DOHH2 (cell line): ENCODE data around the gene FAM72B.
"Not testable (repeated sequence)": the region's sequence is repeated elsewhere in the genome, so short reads cannot be mapped to it uniquely, and the experiment has no call there.

Source experiments
- CTCF ChIP-seq: fragments of 200-600 bp; sonication (generic); IDR thresholded peaks from one replicate; pipeline ENCODE4 v1.5.1; 2014; ENCODE audit warnings: antibody characterized with exemption, mild to moderate bottlenecking, low read depth, low read length; ENCODE audit not compliant: poor library complexity, severe bottlenecking
- EZH2phosphoT487 ChIP-seq: fragments of 200-600 bp; sonication (generic); IDR thresholded peaks from 2 replicates; pipeline ENCODE4 v1.6.1; 2017; ENCODE audit warnings: borderline replicate concordance, mild to moderate bottlenecking, antibody characterized with exemption, low read length, moderate library complexity, mixed read lengths

GRCh38 chr1:121183867-121184266 is 273 bp downstream of the FAM72B start:
- not testable (repeated sequence) for TF ChIP-seq CTCF, EZH2phosphoT487
